HCT116 (cell line): ENCODE results near the gene COG2.

Experiments used
- CTCF ChIP-seq, 3 experiments: fragments of 200-600 bp in 1 of 3; sonication (generic) in 1 of 3; IDR thresholded peaks in 2 of 3; conservative IDR thresholded peaks in 1 of 3; 2 replicates each; pipeline ENCODE4 v1.5.1; 2012 to 2017; ENCODE audit warnings: low read depth in 2 of 3, low read length in 2 of 3, antibody characterized with exemption in 1 of 3, borderline replicate concordance in 1 of 3, control low read depth in 1 of 3, mild to moderate bottlenecking in 1 of 3, mixed read lengths in 1 of 3, mixed run types in 1 of 3, moderate library complexity in 1 of 3; ENCODE audit not compliant: insufficient read depth in 1 of 3
- EZH2 ChIP-seq: fragments of 200-600 bp; sonication (generic); IDR thresholded peaks from 2 replicates; pipeline ENCODE4 v1.6.1; 2017; ENCODE audit warnings: antibody characterized with exemption, mixed run types
- MAX ChIP-seq: IDR thresholded peaks from 2 replicates; pipeline ENCODE4 v1.6.1; 2012
- POLR2A ChIP-seq: IDR thresholded peaks from 2 replicates; pipeline ENCODE4 v1.7.0; 2011; ENCODE audit warnings: borderline replicate concordance; ENCODE audit not compliant: insufficient read depth, insufficient read length; ENCODE audit errors: extremely low read depth
- ZNF274 ChIP-seq: fragments of 200-500 bp; sonication (Bioruptor generic); IDR thresholded peaks from 2 replicates; pipeline ENCODE4 v1.6.1; 2014; ENCODE audit warnings: mild to moderate bottlenecking, low read depth, low read length, inconsistent platforms

- no peak for TF ChIP-seq MAX
- no peak for TF ChIP-seq CTCF (IDR thresholded peaks at IDR 0.05 in 2 of 3, conservative IDR thresholded peaks at IDR 0.05 in 1 of 3; ENCODE audit: borderline replicate concordance in 1 of 3, insufficient read depth in 1 of 3, low read depth in 2 of 3, low read length in 2 of 3)
- TF ChIP-seq POLR2A: no peak
- no peak for TF ChIP-seq ZNF274
- TF ChIP-seq EZH2: no peak
Measured at GRCh38 chr1:230641900-230642262, 400 bp upstream of the COG2 start.
